OCI-M1 (cell line): ENCODE data around the gene SLCO3A1.
"Not testable (repeated sequence)": the region's sequence is repeated elsewhere in the genome, so short reads cannot be mapped to it uniquely, and the experiment has no call there.

Experiments used
- DNase-seq: peaks from one replicate; lab custom pipeline; 2025; lab: John Stamatoyannopoulos, UW

SLCO3A1 gene

GRCh38 chr15:92161039-92161670 lies 307.6 kb downstream of the SLCO3A1 start:
- no peak for DNase-seq

GRCh38 chr15:92162657-92163056 lies 309.1 kb downstream of the SLCO3A1 start:
- DNase-seq, result no peak

DNA sequence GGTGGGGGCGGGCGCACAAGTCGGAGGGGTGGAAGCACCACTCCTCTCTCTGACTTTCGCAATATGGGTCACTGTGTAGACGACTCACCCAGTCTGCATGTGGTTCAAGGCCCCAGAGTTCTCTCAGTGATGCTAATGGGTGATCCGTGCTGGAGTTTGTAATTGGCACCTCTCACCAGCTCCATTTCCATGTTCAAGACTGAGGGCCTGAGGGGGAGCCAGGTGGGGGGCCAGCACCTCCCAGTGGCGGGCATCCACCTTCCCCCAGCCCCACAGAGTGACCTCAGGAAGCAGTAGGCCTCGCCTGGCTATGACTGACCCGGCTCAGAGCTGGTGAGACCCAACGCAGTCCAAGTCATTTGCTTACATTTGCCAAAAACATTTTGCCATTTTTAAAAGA lies 310.1 kb downstream of the SLCO3A1 start:
- DNase-seq, result no peak

DNA sequence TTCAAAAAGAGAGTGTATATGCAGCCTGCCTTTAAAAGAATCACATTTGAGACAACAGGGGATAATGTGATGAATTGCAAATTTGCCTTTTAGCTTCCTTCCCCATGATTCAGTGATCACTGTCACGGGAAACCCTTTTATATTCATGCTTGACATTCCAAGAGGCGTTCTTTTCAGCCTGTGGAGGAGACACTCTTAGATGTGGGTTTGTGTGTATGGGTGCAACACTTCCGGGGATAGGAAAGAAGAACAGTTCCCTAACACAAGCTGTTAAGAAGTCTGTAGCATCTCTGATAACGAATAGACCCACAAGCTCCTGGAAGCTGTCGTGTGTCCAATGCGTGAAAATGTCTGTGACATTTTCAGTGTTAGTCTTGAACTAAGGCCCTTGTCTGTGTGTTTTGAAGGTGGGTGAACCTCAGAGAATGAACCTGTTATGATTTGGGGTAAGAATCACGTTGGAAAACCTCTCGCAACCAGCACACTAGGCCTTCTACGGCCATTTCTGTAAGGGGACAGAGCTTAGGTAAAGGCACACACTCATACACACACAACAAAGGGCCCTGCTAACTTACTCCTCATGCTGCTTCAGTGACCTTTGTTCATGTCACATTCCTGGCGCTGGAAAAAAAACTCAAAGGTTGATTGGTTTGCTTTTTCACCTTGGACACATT lies 311.0 kb downstream of the SLCO3A1 start:
- no peak for DNase-seq

- no peak for DNase-seq
These were observed 311.5 kb downstream of the SLCO3A1 start for GRCh38 chr15:92165001-92165346.

DNA sequence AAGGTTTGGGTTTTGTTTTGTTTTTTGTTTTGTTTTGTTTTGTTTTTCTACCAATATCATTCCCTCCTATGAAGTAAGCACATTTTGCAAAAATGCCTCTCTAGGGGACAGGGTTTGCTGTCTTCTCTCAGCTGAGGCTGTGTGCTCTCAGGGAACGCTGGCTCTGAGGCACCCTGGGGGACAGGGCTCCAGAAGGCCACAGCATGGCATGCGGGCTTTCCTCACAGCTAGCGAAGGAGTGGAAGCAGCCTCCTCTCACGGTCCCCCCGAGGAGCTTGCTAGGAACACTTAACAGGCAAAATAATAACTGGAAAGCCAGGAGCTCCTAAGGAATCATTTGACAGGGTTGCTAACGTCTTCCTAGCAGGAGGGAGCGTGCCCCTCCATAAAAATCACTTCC lies 312.5 kb downstream of the SLCO3A1 start:
- no peak for DNase-seq

GRCh38 chr15:92166751-92167405 lies 313.4 kb downstream of the SLCO3A1 start:
- DNase-seq, result no peak

DNA sequence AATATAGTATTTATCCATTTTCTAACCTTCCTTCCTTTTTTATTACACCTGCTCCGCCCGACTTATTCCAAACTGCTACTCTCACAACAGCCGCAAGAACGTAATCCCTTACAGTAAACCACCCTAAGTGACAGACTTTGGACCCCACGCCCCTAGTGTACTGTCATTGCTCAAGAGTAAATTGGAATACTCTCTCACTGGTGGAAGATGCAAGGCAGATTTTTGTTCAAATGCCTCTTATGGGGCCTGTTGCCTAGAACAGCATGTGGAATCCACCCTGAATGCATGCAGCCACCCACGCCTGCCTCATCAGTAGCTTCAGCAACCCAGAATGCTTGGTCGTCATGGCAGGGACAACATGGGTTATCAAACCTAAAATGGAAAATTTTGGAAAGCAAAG lies 313.9 kb downstream of the SLCO3A1 start:
- no peak for DNase-seq

DNA sequence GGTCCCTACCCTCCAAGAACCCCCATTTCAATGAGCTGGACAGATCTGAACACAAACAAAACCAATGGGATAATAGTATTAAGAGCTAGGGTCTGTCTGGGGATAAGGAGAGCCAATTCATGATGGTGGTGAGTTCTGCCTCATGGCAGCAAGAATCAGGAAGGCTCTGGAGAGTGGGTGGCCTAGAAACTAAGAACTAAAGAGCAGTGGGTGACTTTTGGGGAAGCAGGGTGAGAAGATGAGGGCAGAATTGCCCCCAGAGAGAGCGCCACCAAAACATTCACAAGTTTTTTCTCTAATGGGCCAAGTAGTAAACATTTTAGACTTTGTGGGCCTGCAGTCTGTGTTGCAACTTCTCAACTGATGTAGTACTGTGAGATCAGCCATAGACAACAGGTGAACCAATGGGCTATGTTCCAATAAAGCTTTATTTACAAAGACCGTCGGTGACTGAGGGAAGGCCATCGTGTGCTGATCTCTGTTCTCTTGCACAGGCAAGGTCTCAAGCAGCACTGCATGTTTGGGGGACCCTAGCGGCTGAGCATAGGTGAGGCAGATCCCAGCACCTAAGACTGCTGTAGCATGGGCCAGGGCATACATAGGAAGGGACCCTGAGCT lies 314.7 kb downstream of the SLCO3A1 start:
- no peak for DNase-seq

DNA sequence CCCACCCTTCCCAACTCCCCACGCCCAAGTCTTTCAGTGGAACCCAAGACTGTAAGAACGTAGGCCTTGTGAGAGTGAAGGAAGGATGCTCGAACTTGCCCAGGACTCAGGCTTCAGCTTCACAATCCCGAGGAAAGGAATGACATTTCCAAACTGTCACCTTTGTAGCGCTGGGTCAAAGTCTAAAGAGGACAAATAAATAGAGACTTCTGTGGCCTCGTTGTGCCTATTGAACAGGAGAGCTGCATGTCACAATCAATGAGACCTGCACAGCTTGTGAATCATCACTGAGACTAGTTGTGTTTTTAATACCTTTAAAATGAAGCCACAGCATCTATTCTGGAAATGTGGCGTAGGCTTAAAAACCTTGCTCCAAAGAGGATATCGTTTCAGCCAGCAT lies 317.4 kb downstream of the SLCO3A1 start:
- no peak for DNase-seq

DNA sequence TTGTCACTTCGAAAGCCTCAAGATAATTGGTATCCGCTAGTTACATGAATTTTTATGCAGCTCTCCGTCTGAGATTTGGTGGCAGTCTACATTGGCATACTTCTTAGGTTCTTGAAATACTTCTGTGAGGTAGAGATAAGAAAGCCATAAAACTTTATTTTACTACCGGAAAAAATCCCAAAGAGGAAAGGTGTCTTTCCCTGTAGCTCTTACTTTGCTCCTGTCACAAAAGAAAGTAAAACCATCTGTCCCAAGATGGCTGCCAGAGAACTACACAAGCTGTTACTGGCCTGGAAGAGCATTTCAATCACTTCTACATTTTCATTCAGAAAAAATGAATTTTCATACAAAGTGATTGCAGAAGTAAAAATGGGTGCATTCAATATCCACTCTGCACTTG lies 325.4 kb downstream of the SLCO3A1 start:
- no peak for DNase-seq

DNA sequence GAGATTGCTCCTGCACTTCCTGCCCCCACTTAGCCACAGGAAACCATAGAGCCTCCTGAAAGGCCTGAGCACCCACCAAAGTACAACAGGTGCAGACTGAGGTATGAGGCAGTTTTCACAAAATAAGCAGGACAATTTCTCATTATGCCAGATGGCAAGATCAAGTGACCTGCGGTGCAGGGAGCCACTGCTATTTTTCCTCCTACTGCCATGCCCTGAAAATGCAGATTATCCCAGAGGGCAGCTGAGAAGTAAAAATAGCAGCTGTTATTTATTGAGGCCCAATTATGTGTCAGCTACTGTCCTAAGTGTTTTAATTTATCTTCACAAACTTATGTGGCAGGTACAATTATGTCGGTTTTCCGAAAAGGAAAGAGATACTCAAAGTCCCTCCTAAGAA lies 330.6 kb downstream of the SLCO3A1 start:
- no peak for DNase-seq

DNA sequence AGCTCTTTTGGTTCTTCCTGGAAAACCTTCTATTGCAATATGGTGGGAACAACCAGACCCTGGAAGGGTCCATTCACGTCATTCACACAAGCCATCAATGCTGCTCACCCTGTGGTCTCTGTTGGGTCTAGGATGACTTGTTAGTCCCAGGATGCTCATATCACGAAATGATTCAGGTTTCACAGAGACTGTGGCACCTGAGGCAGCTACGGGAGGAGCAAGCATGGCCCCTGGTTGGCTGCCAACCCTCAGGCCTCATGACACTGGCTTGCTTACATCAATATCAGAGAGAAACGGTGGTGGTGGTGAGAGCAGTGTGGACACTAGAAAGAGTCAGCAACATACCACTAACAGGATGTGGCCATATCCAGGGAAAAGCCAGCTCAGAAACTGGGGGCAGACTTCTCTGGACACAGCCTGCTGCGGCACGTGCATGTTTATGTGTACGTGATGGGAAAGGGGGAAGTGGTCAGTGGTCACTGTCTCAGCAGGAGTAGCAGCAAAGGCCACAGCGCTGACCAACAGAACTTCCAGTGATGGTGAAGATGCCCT lies 331.2 kb downstream of the SLCO3A1 start:
- DNase-seq, result peak; percentile 16

DNA sequence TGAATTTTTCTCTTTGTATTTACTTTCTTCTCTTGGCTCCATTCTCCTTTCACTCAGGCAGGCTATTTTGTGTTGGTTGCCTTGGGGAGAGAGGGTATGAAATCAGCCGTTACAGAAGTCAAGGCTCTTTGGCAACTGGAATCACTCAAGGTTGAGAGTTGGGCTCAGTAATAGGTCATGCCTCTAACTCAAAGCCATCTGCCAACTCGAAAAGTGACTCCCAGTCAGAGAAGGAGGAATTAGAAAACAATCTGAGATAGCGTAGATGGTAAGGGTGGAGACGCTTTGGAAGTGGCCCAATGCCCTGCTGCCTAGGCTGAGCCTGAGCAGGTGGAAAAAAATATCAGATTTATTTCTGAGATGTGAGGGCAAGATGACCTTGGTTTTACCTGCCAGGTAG lies 334.5 kb downstream of the SLCO3A1 start:
- DNase-seq, result no peak

DNA sequence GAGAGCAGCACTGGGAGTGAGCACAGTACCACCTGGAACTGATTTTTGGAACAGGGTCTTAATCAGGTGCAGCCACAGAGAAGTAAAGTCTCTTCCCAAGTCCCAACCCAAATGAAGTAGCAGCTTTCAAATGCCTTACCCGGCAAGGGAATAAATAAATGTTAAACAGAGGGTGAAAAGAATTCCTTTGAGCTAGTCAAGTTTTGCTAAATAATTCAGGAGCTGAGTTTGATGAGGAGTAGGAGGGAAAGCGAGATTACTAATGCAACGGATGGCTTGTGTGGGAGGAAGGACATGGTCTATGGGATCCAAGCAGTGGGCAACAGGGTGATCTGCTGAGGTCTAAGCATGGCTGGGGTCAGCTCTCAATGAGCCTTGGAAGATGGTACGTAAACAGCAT lies 335.7 kb downstream of the SLCO3A1 start:
- no peak for DNase-seq

DNA sequence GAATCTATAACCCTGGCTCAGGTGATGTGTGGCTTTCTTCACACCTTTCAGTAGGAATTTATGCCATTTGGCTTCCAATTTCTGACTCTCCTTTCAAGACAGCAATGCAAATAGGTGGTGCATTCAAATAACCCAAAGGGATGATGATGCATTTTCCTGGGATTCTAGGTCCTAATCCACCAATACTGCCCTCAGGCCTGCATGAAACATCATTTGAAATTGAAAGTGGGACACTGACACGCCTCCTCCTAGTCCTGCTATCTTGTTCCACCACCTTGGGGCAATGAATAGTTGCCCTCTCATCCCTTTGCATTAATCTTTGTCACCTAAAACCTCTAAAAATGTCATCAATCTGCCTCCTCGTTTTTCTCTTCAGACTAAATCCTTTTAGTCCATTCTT lies 341.7 kb downstream of the SLCO3A1 start:
- peak; percentile 3 for DNase-seq

- no peak for DNase-seq
These were observed 342.8 kb downstream of the SLCO3A1 start for GRCh38 chr15:92196342-92196741.

DNA sequence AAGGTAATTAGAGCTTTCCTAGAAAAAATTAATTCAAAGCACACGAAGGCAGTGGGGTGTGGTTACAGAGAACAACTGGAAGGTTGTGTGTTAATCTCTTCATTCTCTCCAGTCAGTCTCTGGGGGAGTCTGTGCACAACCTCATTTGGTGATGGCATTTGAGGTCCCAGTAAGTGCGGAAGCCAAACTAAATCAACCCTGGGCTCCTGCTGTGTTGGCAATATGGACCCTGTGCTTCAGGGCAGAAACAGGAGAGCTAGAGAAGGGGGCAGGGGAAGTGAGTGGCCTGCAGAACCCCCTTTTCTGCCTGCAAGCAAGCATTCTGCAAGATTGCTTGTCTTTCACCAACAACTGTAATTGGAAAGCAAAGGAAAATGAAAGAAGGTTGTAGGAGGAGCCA lies 344.2 kb downstream of the SLCO3A1 start:
- DNase-seq, result no peak

GRCh38 chr15:92200891-92201290 lies 347.4 kb downstream of the SLCO3A1 start:
- no peak for DNase-seq

DNA sequence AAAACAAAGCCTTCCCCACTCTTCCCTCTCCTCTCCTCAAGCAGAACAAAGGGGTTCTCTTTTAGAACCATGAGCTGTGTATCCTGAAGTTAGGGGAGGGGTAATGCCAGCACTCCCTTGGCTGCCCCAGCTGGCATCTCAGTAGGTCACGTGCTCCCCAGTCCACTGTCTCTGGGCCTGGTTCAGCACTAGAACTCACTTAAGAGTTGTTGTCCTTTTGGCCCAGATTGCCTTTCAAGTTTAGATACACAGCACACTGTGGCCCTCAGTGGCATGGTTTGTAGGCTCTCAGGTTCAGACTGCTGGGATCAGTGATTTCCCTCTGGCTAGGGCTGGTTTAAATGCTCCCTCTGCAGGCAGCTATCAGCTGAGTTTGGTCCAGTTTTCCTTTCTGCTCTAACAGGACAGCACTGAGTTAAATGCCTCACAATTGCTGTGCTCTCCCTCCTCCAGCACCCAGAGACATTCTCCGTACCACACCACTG lies 351.8 kb downstream of the SLCO3A1 start:
- no peak for DNase-seq

DNA sequence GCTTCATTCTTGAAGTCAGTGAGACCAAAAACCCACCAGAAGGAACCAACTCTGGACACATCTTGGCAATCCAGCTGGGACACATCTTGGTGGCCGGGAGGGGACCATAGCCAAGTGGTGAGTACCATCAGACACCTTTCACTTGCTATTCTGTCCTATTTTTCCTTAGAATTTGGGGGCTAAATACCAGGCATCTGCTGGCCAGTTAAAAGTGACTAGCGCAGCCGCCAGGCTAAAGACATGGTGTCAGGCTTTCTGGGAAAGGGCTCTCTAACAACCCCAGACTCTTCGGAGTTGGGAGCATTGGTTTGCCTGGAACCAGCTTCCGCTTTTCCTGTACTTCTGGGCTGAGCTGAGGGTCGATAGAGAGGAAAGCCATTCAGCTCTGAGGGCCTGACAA lies 354.1 kb downstream of the SLCO3A1 start:
- not testable (repeated sequence) for DNase-seq
